Measurements from ENCODE around the gene NKTR. TPM values are rescaled to one million over a fixed set of nuclear protein-coding genes. Genes with fewer than 3 reads are reported as not detected.

NKTR gene
- total and polyA plus RNA-seq, 2 experiments from 2014 or later: 81.3 to 117 TPM

DNA sequence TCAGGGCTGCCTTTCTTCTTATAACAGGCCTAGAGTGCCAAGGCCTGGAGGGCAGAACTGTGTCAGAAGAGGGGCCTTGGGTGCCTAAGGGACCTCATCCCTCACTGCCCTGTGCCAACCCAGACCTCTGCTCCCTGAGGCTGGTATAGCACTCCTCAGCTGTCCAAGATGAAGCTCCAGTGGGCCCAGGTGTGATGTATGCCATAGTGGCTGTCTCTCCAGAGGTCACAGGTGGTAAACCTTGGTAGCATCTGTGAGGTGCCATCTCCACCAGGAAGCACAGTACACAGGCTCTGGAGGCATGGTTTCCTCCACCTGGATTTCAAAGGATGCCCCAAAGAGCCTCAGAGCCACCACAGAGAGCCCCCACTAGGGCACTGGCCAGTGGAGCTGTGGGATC is 72.6 kb downstream of the NKTR start (continued):
- TF ChIP-seq, protein P1, sequence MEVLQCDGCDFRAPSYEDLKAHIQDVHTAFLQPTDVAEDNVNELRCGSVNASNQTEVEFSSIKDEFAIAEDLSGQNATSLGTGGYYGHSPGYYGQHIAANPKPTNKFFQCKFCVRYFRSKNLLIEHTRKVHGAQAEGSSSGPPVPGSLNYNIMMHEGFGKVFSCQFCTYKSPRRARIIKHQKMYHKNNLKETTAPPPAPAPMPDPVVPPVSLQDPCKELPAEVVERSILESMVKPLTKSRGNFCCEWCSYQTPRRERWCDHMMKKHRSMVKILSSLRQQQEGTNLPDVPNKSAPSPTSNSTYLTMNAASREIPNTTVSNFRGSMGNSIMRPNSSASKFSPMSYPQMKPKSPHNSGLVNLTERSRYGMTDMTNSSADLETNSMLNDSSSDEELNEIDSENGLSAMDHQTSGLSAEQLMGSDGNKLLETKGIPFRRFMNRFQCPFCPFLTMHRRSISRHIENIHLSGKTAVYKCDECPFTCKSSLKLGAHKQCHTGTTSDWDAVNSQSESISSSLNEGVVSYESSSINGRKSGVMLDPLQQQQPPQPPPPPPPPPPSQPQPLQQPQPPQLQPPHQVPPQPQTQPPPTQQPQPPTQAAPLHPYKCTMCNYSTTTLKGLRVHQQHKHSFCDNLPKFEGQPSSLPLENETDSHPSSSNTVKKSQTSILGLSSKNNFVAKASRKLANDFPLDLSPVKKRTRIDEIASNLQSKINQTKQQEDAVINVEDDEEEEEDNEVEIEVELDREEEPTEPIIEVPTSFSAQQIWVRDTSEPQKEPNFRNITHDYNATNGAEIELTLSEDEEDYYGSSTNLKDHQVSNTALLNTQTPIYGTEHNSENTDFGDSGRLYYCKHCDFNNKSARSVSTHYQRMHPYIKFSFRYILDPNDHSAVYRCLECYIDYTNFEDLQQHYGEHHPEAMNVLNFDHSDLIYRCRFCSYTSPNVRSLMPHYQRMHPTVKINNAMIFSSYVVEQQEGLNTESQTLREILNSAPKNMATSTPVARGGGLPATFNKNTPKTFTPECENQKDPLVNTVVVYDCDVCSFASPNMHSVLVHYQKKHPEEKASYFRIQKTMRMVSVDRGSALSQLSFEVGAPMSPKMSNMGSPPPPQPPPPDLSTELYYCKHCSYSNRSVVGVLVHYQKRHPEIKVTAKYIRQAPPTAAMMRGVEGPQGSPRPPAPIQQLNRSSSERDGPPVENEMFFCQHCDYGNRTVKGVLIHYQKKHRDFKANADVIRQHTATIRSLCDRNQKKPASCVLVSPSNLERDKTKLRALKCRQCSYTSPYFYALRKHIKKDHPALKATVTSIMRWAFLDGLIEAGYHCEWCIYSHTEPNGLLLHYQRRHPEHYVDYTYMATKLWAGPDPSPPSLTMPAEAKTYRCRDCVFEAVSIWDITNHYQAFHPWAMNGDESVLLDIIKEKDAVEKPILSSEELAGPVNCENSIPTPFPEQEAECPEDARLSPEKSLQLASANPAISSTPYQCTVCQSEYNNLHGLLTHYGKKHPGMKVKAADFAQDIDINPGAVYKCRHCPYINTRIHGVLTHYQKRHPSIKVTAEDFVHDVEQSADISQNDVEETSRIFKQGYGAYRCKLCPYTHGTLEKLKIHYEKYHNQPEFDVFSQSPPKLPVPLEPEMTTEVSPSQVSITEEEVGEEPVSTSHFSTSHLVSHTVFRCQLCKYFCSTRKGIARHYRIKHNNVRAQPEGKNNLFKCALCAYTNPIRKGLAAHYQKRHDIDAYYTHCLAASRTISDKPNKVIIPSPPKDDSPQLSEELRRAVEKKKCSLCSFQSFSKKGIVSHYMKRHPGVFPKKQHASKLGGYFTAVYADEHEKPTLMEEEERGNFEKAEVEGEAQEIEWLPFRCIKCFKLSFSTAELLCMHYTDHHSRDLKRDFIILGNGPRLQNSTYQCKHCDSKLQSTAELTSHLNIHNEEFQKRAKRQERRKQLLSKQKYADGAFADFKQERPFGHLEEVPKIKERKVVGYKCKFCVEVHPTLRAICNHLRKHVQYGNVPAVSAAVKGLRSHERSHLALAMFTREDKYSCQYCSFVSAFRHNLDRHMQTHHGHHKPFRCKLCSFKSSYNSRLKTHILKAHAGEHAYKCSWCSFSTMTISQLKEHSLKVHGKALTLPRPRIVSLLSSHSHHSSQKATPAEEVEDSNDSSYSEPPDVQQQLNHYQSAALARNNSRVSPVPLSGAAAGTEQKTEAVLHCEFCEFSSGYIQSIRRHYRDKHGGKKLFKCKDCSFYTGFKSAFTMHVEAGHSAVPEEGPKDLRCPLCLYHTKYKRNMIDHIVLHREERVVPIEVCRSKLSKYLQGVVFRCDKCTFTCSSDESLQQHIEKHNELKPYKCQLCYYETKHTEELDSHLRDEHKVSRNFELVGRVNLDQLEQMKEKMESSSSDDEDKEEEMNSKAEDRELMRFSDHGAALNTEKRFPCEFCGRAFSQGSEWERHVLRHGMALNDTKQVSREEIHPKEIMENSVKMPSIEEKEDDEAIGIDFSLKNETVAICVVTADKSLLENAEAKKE (CRISPR knock-in tag; IDR thresholded peaks at IDR 0.05): no peak
- TF ChIP-seq STAT1 (IDR thresholded peaks at IDR 0.05; ENCODE audit: unreplicated experiment): no peak
- TF ChIP-seq, protein P2, sequence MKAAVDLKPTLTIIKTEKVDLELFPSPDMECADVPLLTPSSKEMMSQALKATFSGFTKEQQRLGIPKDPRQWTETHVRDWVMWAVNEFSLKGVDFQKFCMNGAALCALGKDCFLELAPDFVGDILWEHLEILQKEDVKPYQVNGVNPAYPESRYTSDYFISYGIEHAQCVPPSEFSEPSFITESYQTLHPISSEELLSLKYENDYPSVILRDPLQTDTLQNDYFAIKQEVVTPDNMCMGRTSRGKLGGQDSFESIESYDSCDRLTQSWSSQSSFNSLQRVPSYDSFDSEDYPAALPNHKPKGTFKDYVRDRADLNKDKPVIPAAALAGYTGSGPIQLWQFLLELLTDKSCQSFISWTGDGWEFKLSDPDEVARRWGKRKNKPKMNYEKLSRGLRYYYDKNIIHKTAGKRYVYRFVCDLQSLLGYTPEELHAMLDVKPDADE (IDR thresholded peaks at IDR 0.05): no peak

DNA sequence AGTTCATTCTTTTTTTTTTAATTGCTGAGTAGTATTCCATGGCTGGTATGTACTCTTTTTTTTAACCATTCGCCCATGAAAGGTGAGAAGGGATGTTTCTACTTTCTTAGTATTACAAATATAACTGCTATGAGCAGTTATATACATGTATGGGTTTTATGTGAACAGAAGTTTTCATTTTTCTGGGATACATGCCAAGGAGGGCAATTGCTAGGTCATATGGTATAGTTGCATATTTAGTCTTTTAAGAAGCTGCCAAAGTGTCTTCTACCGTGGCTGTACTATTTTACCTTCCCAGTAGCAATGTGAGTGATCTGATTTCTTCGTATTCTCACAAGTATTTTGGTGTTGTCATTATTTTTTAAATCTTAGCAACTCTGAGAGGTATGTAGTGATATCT is 73.7 kb downstream of the NKTR start:
- H3K4me3 Mint-ChIP-seq: no peak overlapping the region
- Histone ChIP-seq H2AFZ (no peak overlapping the region), H4K20me1 (replicated peaks; ENCODE audit: insufficient read depth) (no peaks in the 10 kb centered on the region), H3K79me2 (replicated peaks; ENCODE audit: insufficient read depth) (no peaks in the 10 kb centered on the region), H3K27me3 (ENCODE audit: insufficient read depth) (no peaks in the 10 kb centered on the region), H3K36me3 (ENCODE audit: insufficient read depth) (no peaks in the 10 kb centered on the region), H3K9me2 (ENCODE audit: insufficient read depth) (0 out of 2 replicates have a peak, but pooled peaks cover 9% of the 10 kb centered on the region), H3K4me2 (no peak overlapping the region), H3K27ac (ENCODE audit: low read depth) (no peak overlapping the region), H3F3A (replicated peaks; ENCODE audit: low read depth) (no peaks in the 10 kb centered on the region), H3K4me1 (ENCODE audit: insufficient read depth) (no peaks in the 10 kb centered on the region), H3K4me3 (no peak overlapping the region)
- ATAC-seq: no peak
- H3K4me1 Mint-ChIP-seq: peaks cover 2% of the 10 kb centered on the region; the same call in 2 of the 3 replicates
- no peak for DNase-seq (ENCODE audit: low spot score)
- no peaks in the 10 kb centered on the region for H3K36me3 Mint-ChIP-seq (ENCODE audit: low read depth)
- H3K9me3 Mint-ChIP-seq: peaks cover 12% of the 10 kb centered on the region; the same call in 1 of the 3 replicates
- no peak overlapping the region for H3K27ac Mint-ChIP-seq
- no peaks in the 10 kb centered on the region for H3K27me3 Mint-ChIP-seq (ENCODE audit: insufficient read depth, low read depth, poor library complexity)
- TF ChIP-seq POLR2AphosphoS5 (IDR thresholded peaks at IDR 0.05; ENCODE audit: low read depth) (no peak), CREB1 (CRISPR knock-in tag; IDR thresholded peaks at IDR 0.05; ENCODE audit: low read depth) (no peak), STAT1 (IDR thresholded peaks at IDR 0.05; ENCODE audit: unreplicated experiment) (no peak), EZH2 (IDR thresholded peaks at IDR 0.05; ENCODE audit: low read depth, unreplicated experiment) (no peak), NANOG (IDR thresholded peaks at IDR 0.05; ENCODE audit: borderline replicate concordance) (no peak), JUNB (IDR thresholded peaks at IDR 0.05; ENCODE audit: unreplicated experiment) (no peak), ZNF331 (CRISPR knock-in tag; IDR thresholded peaks at IDR 0.05; ENCODE audit: low read depth) (no peak), EZH2phosphoT487 (IDR thresholded peaks at IDR 0.05; ENCODE audit: unreplicated experiment) (no peak)
- TF ChIP-seq, protein P3, sequence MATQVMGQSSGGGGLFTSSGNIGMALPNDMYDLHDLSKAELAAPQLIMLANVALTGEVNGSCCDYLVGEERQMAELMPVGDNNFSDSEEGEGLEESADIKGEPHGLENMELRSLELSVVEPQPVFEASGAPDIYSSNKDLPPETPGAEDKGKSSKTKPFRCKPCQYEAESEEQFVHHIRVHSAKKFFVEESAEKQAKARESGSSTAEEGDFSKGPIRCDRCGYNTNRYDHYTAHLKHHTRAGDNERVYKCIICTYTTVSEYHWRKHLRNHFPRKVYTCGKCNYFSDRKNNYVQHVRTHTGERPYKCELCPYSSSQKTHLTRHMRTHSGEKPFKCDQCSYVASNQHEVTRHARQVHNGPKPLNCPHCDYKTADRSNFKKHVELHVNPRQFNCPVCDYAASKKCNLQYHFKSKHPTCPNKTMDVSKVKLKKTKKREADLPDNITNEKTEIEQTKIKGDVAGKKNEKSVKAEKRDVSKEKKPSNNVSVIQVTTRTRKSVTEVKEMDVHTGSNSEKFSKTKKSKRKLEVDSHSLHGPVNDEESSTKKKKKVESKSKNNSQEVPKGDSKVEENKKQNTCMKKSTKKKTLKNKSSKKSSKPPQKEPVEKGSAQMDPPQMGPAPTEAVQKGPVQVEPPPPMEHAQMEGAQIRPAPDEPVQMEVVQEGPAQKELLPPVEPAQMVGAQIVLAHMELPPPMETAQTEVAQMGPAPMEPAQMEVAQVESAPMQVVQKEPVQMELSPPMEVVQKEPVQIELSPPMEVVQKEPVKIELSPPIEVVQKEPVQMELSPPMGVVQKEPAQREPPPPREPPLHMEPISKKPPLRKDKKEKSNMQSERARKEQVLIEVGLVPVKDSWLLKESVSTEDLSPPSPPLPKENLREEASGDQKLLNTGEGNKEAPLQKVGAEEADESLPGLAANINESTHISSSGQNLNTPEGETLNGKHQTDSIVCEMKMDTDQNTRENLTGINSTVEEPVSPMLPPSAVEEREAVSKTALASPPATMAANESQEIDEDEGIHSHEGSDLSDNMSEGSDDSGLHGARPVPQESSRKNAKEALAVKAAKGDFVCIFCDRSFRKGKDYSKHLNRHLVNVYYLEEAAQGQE (IDR thresholded peaks at IDR 0.05; ENCODE audit: unreplicated experiment): no peak

All from GM23338 (cell line).